Femur (tissue), 1 donor: Measurements from ENCODE around the gene IFNL4.
A peak's percentile ranks its signal among the peaks of the same experiment; 100 is the strongest.
"Not testable (repeated sequence)": the region's sequence is repeated elsewhere in the genome, so short reads cannot be mapped to it uniquely, and the experiment has no call there.

Experiments
- DNase-seq: peaks from one replicate; pipeline ENCODE4 v3.0.0-alpha.2; 2017

The IFNL4 gene

GRCh38 chr19:39254531-39255345 lies 6.1 kb upstream of the IFNL4 start:
- no peak for DNase-seq

- no peak for DNase-seq
Observed at GRCh38 chr19:39253374-39254149, 4.9 kb upstream of the IFNL4 start.

- DNase-seq: no peak
Observed at GRCh38 chr19:39252458-39252857, 3.8 kb upstream of the IFNL4 start.

- DNase-seq: no peak
Observed at GRCh38 chr19:39251846-39252245, 3.2 kb upstream of the IFNL4 start.

GRCh38 chr19:39251081-39251480 lies 2.4 kb upstream of the IFNL4 start:
- no peak for DNase-seq

GRCh38 chr19:39247701-39248664 lies 673 bp downstream of the IFNL4 start:
- no peak for DNase-seq

GRCh38 chr19:39246951-39247669 lies 1.5 kb downstream of the IFNL4 start:
- peak; percentile 63 for DNase-seq

GRCh38 chr19:39245166-39245565 lies 3.5 kb downstream of the IFNL4 start:
- DNase-seq: not testable (repeated sequence)

GRCh38 chr19:39244410-39245100 lies 4.1 kb downstream of the IFNL4 start, which contains the start of gene IFNL3:
Gene IFNL3 (minus strand): TSS chr19:39245006. CDS start chr19:39244967, 39 bp downstream.
- not testable (repeated sequence) for DNase-seq

- DNase-seq: not testable (repeated sequence)
Observed at GRCh38 chr19:39243741-39244140, 4.9 kb downstream of the IFNL4 start.

GRCh38 chr19:39240421-39240820 lies 8.2 kb downstream of the IFNL4 start:
- DNase-seq: no peak

- no peak for DNase-seq
Observed at GRCh38 chr19:39238944-39239343, 9.7 kb downstream of the IFNL4 start.

GRCh38 chr19:39238209-39238608 lies 10.4 kb downstream of the IFNL4 start:
- DNase-seq: no peak

- no peak for DNase-seq
Observed at GRCh38 chr19:39237200-39238184, 11.2 kb downstream of the IFNL4 start.

GRCh38 chr19:39236527-39236926 lies 12.1 kb downstream of the IFNL4 start:
- DNase-seq: no peak

GRCh38 chr19:39232708-39233107 lies 15.9 kb downstream of the IFNL4 start:
- DNase-seq: no peak

- DNase-seq: no peak
Observed at GRCh38 chr19:39230096-39230764, 18.4 kb downstream of the IFNL4 start.

GRCh38 chr19:39224910-39225309 lies 23.7 kb downstream of the IFNL4 start:
- DNase-seq: no peak

GRCh38 chr19:39223703-39224279 lies 24.9 kb downstream of the IFNL4 start:
- DNase-seq: no peak
